Measurements from ENCODE around the gene ANKRD34A. TPM values are rescaled to one million over a fixed set of nuclear protein-coding genes. Genes with fewer than 3 reads are reported as not detected.
"Not testable (repeated sequence)": the region's sequence is repeated elsewhere in the genome, so short reads cannot be mapped to it uniquely, and the experiment has no call there.

Gene ANKRD34A
- total RNA-seq, 1 experiment from 2014 or later = 1.1 TPM

DNA sequence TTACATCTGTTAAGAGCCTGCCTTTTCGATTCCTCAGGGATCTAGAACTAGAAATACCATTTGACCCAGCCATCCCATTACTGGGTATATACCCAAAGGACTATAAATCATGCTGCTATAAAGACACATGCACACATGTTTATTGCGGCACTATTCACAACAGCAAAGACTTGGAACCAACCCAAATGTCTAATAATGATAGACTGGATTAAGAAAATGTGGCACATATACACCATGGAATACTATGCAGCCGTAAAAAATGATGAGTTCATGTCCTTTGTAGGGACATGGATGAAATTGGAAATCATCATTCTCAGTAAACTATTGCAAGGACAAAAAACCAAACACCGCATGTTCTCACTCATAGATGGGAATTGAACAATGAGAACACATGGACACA lies 44.1 kb downstream of the ANKRD34A start:
- CTCF ChIA-PET; H3K9me2 ChIP-seq (ENCODE audit: insufficient read depth); H3K79me2 ChIP-seq (ENCODE audit: insufficient read depth, low read length); intact Hi-C loops (cut with micrococcal nuclease); H2AFZ ChIP-seq (ENCODE audit: low read depth, low read length, poor library complexity, severe bottlenecking); BruUV-seq (replicated peaks); H3K27me3 ChIP-seq (ENCODE audit: insufficient read depth, low read length); H4K20me1 ChIP-seq (ENCODE audit: insufficient read depth); DNase-seq (ENCODE audit: low read depth, low spot score); H3K36me3 ChIP-seq (ENCODE audit: control insufficient read depth in 1 of 2, insufficient read depth in 2 of 2, low read length in 2 of 2); H3K4me3 ChIP-seq (replicated peaks in 1 of 2; ENCODE audit: low read depth in 1 of 2, low read length in 2 of 2); RAD21 ChIA-PET (ENCODE audit: low non-redundant PET in 1 of 2, low total read pairs in 2 of 2, uncharacterized antibody in 2 of 2, unreplicated experiment in 2 of 2); POLR2A ChIA-PET; H3K9me3 ChIP-seq (ENCODE audit: control insufficient read depth in 1 of 2, insufficient read depth in 1 of 2, low read depth in 1 of 2, low read length in 2 of 2); H3K9ac ChIP-seq (ENCODE audit: low read length); ATAC-seq: not testable (repeated sequence)
- H3K4me1 ChIP-seq (ENCODE audit: control insufficient read depth in 1 of 2, insufficient read depth in 2 of 2, low read length in 2 of 2) = peaks cover 9 to 25% of the 10 kb centered on the region in 2 experiments; a peak in 3 of 4 replicates
- peak overlapping the region; percentile 62; the same call in 1 of the 2 replicates for H3K27ac ChIP-seq (ENCODE audit: low read depth, low read length)
- peak overlapping the region; percentile 82; the same call in 1 of the 2 replicates for H3K4me2 ChIP-seq (ENCODE audit: low read length)

DNA sequence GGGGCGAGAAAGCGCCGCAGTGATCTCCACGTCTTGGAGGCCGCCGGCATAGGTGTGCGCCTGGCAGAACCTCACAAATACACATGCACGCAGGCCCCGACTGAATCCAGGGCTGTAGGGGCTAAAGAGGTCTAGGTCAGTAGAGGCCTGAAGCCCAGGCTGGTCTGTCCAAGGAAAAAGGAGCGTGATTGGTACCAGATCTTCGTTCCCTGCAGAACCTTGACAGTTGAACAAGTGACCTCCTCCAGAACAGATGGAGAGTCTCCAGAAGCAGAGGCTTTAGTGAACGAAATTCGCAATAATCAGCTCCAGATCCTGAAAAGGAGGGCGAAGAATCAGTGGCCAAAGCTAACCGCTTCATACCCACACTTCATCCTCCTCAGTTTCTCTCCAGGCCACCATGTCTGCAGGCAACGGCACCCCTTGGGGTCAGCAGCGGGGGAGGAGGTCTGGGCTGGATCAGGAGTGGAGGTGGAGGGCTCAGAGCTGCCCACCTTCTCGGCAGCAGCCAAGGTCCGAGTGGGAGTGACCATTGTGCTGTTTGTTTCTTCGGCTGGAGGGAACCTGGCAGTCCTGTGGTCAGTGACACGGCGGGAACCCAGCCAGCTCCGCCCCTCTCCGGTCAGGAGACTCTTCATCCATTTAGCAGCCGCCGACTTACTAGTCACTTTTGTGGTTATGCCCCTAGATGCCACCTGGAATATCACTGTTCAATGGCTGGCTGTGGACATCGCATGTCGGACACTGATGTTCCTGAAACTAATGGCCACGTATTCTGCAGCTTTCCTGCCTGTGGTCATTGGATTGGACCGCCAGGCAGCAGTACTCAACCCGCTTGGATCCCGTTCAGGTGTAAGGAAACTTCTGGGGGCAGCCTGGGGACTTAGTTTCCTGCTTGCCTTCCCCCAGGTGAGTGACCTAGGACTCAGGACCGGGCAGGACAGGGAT lies 45.1 kb downstream of the ANKRD34A start:
- RAD21 ChIA-PET (ENCODE audit: low non-redundant PET in 1 of 2, low total read pairs in 2 of 2, uncharacterized antibody in 2 of 2, unreplicated experiment in 2 of 2) = interaction anchor here in 1 of 2 experiments (0.7 to 1.0 kb wide), 2 partner anchors 27 to 74 kb away, joined by 3 to 4 read pairs; partner anchors contain the start of gene NUDT17
- TF ChIP-seq, protein P1, sequence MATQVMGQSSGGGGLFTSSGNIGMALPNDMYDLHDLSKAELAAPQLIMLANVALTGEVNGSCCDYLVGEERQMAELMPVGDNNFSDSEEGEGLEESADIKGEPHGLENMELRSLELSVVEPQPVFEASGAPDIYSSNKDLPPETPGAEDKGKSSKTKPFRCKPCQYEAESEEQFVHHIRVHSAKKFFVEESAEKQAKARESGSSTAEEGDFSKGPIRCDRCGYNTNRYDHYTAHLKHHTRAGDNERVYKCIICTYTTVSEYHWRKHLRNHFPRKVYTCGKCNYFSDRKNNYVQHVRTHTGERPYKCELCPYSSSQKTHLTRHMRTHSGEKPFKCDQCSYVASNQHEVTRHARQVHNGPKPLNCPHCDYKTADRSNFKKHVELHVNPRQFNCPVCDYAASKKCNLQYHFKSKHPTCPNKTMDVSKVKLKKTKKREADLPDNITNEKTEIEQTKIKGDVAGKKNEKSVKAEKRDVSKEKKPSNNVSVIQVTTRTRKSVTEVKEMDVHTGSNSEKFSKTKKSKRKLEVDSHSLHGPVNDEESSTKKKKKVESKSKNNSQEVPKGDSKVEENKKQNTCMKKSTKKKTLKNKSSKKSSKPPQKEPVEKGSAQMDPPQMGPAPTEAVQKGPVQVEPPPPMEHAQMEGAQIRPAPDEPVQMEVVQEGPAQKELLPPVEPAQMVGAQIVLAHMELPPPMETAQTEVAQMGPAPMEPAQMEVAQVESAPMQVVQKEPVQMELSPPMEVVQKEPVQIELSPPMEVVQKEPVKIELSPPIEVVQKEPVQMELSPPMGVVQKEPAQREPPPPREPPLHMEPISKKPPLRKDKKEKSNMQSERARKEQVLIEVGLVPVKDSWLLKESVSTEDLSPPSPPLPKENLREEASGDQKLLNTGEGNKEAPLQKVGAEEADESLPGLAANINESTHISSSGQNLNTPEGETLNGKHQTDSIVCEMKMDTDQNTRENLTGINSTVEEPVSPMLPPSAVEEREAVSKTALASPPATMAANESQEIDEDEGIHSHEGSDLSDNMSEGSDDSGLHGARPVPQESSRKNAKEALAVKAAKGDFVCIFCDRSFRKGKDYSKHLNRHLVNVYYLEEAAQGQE (IDR thresholded peaks at IDR 0.05; ENCODE audit: low read depth) = no peak
- TF ChIP-seq SIN3A (IDR thresholded peaks at IDR 0.05; ENCODE audit: low read depth) = peak; percentile 58
- TF ChIP-seq ZNF274 (IDR thresholded peaks at IDR 0.05; ENCODE audit: low read depth, low read length) = no peak
- no peak for TF ChIP-seq EZH2phosphoT487 (IDR thresholded peaks at IDR 0.05; ENCODE audit: borderline replicate concordance)
- no peak for TF ChIP-seq ELF1 (IDR thresholded peaks at IDR 0.05; ENCODE audit: borderline replicate concordance, low read depth)
- no peak for TF ChIP-seq CEBPB (IDR thresholded peaks at IDR 0.05; ENCODE audit: low read depth)
- TF ChIP-seq ZFX (IDR thresholded peaks at IDR 0.05) = 0 out of 2 replicates have a peak, but pooled peaks have one; percentile 1
- no peaks in the 10 kb centered on the region for H4K20me1 ChIP-seq (ENCODE audit: insufficient read depth)
- H3K4me3 ChIP-seq (replicated peaks in 1 of 2; ENCODE audit: low read depth in 1 of 2, low read length in 2 of 2) = peak overlapping the region; percentile 74 to 95
- H3K9me2 ChIP-seq (ENCODE audit: insufficient read depth) = no peaks in the 10 kb centered on the region
- intact Hi-C loops (cut with micrococcal nuclease) = loop anchor here (5.0 kb wide), 1 partner anchor 43 kb away; the partner anchor contains the start of genes ANKRD34A and POLR3GL
- no peaks in the 10 kb centered on the region for H3K9me3 ChIP-seq (ENCODE audit: control insufficient read depth in 1 of 2, insufficient read depth in 1 of 2, low read depth in 1 of 2, low read length in 2 of 2)
- POLR2A ChIA-PET = interaction anchor here (0.8 to 1.9 kb wide), 3 partner anchors 8 to 61 kb away, joined by 5 to 9 read pairs (median 7); partner anchors contain the start of genes PIAS3 and RBM8A
- H3K4me2 ChIP-seq (ENCODE audit: low read length) = peak overlapping the region; percentile 82
- CTCF ChIA-PET = interaction anchor here (1.0 to 1.3 kb wide), 3 partner anchors 8 to 27 kb away, joined by 4 to 7 read pairs (median 5); partner anchors contain the start of genes ITGA10 and RBM8A
- H3K4me1 ChIP-seq (ENCODE audit: control insufficient read depth in 1 of 2, insufficient read depth in 2 of 2, low read length in 2 of 2) = peaks cover 9 to 25% of the 10 kb centered on the region in 2 experiments; a peak in 3 of 4 replicates
- DNase-seq (ENCODE audit: low read depth, low spot score) = peak; percentile 29
- TSS peak; percentile 43 for BruUV-seq (replicated peaks)
- ATAC-seq = peak; percentile 89
- peak overlapping the region; percentile 78 for H3K9ac ChIP-seq (ENCODE audit: low read length)
- no peaks in the 10 kb centered on the region; the same call in 1 of the 2 replicates for H3K79me2 ChIP-seq (ENCODE audit: insufficient read depth, low read length)
- no peak overlapping the region for H2AFZ ChIP-seq (ENCODE audit: low read depth, low read length, poor library complexity, severe bottlenecking)
- H3K27me3 ChIP-seq (ENCODE audit: insufficient read depth, low read length) = no peaks in the 10 kb centered on the region
- peak overlapping the region; percentile 62 for H3K27ac ChIP-seq (ENCODE audit: low read depth, low read length)
- peaks cover 0 to 7% of the 10 kb centered on the region in 2 experiments; a peak in 1 of 4 replicates for H3K36me3 ChIP-seq (ENCODE audit: control insufficient read depth in 1 of 2, insufficient read depth in 2 of 2, low read length in 2 of 2)

Data from HCT116 (cell line).